NK-92 treated with Interleukin-12 subunit alpha and Interleukin-12 subunit beta, amount 100 ng/mL, for 24 hours (cell line): ENCODE results near the gene ZFYVE27.

Source experiments
- DNase-seq: peaks from one replicate; lab custom pipeline; 2025; lab: John Stamatoyannopoulos, UW

The ZFYVE27 gene

DNA sequence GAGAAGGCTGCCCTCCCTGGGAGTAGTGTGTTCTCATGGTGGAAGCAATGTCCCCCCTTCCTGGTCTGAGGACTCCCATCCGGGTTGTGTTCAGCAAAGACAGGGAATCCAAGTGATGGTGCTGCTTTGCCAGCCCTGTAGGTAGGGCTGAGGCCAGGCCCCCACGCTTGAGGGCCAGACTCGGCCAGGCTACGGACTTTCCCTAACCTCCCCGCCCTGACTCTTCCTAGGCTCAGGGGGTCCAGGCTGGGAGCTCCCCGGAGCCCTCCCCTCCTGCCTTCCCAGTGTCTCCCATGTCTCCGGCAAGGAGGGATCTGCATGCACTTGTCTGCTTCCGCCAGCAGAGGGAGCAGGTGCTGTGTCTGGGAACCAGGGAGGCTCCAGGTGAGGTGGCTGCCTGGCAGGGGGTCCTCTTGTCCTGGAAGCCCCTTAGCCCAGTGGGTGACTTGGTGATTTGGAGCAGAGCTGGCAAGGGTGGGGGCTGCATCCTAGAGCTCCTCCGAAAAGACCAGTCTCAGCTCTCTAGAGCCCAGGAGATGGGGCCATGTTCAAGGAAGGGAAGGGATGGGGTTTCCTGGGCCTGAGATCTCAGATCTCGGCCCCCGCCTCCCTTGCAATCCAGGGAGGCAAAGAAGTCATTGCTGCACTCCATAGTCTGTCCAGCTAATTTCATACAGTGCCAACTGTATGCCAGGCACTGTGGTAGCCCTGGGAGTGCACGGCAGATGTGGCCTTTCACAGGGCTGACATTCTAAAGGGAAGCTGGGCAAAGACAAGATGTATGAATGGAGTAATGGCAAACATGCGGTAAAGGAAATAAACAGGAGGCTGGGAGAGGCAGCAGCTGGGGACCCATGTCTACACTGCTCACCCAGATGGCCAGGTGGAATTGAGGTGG is 55.1 kb downstream of the ZFYVE27 start:
- DNase-seq: peak; percentile 35

DNA sequence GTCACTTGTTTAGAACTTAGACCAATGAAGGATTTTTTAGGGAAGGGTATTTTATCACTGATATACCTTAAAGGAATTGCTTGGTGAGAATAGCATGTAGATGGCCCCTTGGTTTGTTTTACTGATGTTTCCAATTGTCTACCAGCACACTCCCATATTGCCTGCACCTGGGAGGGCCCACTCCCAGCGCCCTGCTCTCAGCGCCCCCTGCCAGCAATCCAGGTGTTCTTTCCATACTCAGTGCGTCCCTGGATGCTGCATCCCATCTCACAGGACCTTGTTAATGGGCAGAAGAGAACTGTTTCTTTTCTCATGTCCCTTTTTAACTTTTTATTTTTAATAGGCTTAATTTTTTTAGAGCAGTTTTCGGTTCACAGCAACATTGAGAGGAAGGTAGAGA is 59.0 kb downstream of the ZFYVE27 start:
- DNase-seq: no peak

DNA sequence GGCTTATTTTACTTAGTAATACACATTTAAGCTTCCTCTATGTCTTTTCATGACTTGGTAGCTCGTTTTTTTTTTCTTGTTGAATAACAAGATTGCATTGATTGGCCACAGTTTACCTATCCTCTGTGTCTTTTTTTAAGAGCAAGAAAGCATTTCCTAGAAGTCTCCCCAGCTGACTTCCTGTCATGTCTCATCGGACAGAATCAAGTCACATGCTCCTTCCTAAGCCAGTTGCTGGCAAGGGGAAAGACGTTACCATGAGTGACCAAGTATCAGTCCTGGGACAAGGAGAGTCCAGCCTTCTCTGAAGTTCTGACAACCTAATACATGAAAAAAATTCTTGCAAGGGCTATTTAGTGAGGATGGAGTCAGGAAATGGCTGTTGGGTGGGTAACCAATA is 59.7 kb downstream of the ZFYVE27 start:
- DNase-seq: no peak

DNA sequence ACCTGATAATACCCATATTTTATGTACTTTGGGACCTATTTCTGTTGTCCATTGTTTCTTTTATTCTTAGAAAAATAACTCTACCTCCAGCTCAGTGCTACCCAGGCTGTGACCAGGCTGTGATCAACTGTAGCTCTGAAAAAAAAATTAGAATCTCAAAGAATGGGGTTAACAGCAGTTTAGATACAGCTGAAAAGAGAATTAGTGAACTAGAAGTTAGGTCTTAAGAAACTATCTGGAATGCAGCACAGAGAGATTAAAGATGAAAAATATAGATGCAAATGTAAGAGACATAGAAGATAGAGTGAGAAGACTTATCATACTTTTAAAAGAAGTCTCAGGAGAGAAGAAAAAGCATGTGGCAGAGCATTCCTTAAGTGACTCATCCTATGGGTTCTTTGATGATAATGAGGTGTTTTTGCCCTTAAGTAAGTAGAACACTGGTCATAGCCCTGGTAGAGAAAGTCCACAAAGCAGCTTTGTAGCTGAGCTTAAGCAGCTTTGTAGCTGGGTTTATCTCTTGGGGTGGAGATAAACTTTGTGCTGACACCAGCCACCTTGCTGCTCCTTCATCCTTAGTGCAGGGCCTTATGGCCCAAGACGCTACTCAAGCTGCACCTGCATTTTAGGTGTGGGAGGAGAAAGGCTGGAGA is 62.2 kb downstream of the ZFYVE27 start:
- no peak for DNase-seq

DNA sequence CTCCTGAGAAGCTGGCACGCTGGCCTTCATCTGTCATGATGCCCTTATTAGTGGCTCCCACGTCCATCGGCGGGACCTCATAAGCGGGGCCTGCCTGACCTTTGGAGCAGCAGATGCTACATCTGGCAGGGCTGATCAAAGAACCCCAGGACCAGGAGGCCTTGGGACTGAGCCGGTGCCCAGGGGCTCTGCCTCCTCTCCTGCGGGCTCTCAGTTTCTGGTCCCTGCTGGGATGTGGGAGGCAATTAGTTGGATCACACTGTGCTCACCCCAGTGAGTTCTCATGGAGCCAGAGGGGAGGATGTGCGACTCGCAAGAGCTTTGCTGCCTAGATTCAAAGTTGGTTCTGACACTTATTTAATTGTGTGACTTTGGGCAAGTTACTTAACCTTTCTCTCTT is 63.5 kb downstream of the ZFYVE27 start:
- no peak for DNase-seq

DNA sequence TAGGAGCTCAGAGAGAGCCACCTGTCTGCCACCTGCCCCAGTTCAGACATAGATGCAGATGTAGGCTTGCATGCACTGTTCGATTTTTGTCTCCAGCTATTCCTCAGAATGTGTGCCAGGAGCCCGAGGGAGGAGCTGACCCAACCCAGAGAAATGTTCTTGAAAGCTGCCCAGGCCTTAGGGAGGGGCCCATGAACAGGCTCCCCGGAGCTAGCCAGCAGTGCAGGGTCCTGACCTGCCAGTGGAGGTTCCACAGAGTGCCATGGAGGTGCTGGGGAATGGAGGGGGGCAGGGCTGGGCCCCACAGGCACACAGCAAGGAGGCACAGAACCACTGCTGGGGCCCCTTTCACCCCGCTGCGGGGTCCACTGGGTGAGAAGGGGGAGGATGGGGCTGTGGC is 64.5 kb downstream of the ZFYVE27 start:
- DNase-seq: no peak

DNA sequence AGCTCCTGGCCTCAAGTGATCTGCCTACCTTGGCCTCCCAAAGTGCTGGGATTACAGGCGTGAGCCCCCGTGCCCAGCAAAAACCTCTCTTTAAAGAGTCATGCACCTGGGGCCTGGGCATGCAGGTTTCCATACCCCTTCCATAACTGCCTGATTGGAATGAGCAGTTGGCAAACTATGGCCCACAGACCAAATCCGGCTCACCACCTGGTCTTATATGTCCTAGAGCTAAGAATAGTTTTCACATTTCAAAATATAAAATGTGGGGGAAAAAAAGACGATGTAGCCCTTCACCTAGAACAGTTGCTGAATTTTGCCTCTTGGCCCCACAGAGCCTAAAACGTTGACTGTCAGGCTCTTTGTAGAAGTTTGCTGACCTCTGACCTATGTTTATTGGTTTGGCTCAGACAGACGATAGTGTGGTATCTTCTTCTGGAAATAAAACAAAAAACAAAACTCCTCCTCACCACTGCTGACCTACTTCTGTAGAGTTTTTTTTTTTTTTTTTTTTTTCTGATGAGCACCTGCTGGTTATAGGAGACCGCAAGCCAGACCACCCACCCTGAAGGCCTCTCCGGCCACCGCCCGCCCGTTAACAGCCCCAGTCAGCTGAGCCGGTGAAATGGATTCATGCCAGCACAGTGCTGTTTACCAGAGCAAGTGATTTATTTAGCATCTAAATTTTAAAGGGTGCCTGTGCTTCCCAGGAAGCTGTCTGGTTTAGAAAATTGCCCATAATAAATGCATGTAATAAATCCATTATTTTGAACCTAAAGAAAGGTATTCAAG is 68.4 kb downstream of the ZFYVE27 start:
- DNase-seq: no peak

DNA sequence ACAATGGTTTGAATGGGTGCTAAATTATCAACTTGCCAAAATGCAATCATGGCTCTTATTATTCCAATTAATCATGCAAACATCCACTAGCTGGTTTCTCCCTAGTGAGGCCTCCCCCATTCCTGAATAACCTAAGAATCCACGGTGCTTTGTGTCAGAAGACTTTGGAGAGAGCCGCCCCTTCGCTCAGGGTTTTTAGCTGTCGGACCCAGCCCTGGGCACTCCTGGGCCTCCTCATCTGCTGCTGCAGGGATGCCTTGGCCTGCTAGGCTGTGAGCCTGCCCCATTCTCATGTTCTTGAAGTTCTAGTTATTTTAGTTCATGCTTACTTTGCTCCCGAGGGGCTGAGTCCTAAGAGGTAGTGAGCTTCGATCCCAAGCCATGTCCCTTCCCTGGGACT is 69.0 kb downstream of the ZFYVE27 start:
- DNase-seq: no peak

DNA sequence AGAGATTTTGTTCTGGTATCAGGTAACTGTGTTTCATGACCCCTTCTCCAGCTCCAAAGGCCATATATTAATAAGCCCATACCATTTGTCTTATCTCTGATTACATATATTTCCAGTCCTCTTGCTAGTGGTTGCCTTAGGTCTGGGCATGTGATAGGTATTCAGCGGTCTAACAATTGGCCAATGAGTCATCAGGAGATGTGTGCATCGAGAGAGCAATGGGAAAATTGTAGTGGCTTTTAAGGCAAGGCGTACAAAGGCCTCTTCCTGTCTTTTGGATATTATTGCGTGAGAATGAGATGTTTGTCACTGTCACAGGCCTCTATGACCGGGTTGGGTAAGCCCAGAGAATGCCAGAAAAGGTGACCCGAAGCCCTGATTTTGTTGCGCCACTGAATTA is 73.5 kb downstream of the ZFYVE27 start:
- DNase-seq: no peak
